ENCODE measurements around the gene EML6.
"Not testable (repeated sequence)": the region's sequence is repeated elsewhere in the genome, so short reads cannot be mapped to it uniquely, and the experiment has no call there.

EML6 gene

DNA sequence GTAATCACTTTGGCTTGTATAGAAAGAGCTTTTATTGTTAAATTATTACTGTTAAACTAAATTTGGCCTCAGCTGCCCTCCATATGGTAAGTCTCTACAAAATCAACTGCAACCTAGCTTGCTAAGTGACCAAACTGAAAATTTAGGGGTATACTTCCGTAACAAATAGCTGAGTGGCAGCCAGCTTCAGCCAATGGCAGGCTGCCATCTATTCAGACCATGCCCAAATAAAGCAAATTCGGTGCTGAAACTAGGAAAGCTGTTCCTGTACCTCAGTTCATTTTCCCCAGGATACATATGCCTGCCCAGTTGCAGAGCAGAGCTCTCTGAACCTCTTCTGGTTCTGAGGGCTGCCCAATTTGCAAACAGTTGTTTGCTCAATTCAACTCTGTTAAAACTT, 94.8 kb downstream of the EML6 start:
- H3K27me3 ChIP-seq (ENCODE audit: control insufficient read depth, insufficient read depth, low read length), result no peaks in the 10 kb centered on the region
- H3K36me3 ChIP-seq (ENCODE audit: control insufficient read depth, insufficient read depth, low read length), result no peaks in the 10 kb centered on the region
- H3K4me1 ChIP-seq (ENCODE audit: control insufficient read depth, insufficient read depth, low read length), result no peaks in the 10 kb centered on the region
- no peak overlapping the region for H3K27ac ChIP-seq (ENCODE audit: low read depth, low read length)
- no peak overlapping the region for H3K9ac ChIP-seq (ENCODE audit: low read length)
- H3K4me3 ChIP-seq (ENCODE audit: low read length), result no peak overlapping the region

DNA sequence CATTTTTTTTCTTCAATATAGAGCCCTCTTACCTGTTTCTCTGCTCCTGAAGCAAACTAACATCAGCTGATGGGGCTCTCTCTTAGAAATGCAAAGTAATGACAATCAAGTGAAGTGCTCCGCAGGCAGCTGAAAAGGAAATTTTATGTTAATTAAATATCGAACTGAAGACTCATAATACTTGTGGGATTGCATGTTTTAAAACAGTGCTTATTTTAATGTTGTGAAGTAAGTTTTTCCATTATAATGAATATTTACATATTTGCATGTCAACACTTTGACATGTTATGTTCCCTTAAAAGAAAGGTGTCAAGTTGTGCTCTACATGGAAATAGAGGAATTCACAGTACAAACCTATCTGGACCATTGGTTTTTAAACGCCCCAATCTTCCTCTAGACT, 97.1 kb downstream of the EML6 start:
- Histone ChIP-seq H3K4me1 (ENCODE audit: control insufficient read depth, insufficient read depth, low read length) (no peaks in the 10 kb centered on the region), H3K4me3 (ENCODE audit: low read length) (no peak overlapping the region), H3K9ac (ENCODE audit: low read length) (no peak overlapping the region), H3K27me3 (ENCODE audit: control insufficient read depth, insufficient read depth, low read length) (no peaks in the 10 kb centered on the region), H3K27ac (ENCODE audit: low read depth, low read length) (no peak overlapping the region), H3K36me3 (ENCODE audit: control insufficient read depth, insufficient read depth, low read length) (no peaks in the 10 kb centered on the region)

DNA sequence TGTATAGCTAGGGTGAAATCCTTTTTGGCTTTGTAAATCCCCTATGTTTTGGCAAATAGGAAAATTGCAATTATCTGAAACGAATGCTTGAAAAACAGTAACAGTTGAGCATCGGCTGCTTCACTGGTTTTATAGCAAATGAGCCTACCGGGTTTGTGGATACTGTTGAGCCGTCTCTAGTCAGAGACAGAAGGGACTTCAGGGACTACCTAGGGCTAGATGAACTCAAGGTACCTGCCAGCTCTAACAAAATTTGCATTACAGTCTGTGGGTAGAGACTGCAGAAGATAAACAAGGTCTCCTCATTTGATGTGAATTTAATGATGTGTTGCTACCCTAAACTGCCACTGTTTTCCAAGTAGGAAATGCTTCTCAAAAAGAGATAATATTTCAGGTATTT, 101.1 kb downstream of the EML6 start:
- Histone ChIP-seq H3K27me3 (ENCODE audit: control insufficient read depth, insufficient read depth, low read length) (no peaks in the 10 kb centered on the region), H3K9ac (ENCODE audit: low read length) (no peak overlapping the region), H3K27ac (ENCODE audit: low read depth, low read length) (no peak overlapping the region), H3K36me3 (ENCODE audit: control insufficient read depth, insufficient read depth, low read length) (no peaks in the 10 kb centered on the region), H3K4me3 (ENCODE audit: low read length) (no peak overlapping the region), H3K4me1 (ENCODE audit: control insufficient read depth, insufficient read depth, low read length) (no peaks in the 10 kb centered on the region)

DNA sequence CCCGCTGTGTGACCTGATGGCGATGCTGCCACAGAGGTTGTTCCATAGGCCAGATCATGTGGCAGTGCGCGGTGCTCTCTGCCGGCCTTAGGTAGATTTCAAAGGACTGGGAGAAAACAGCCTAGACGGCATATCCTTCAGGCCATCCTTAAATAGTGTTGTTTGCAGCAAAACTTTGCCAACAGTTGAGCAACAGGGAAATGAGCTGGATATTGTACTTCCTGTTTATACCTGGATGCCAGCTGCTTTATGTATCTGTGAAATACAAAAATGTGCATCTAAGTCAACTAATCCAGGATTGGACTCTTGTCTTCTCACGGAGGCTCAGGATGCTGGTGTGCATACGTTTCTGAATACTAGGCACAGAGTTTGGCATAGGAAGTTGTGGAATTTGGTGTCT, 107.1 kb downstream of the EML6 start:
- Histone ChIP-seq H3K27me3 (ENCODE audit: control insufficient read depth, insufficient read depth, low read length) (no peaks in the 10 kb centered on the region), H3K36me3 (ENCODE audit: control insufficient read depth, insufficient read depth, low read length) (no peaks in the 10 kb centered on the region), H3K4me3 (ENCODE audit: low read length) (no peak overlapping the region), H3K4me1 (ENCODE audit: control insufficient read depth, insufficient read depth, low read length) (no peaks in the 10 kb centered on the region), H3K27ac (ENCODE audit: low read depth, low read length) (no peak overlapping the region), H3K9ac (ENCODE audit: low read length) (no peak overlapping the region)

DNA sequence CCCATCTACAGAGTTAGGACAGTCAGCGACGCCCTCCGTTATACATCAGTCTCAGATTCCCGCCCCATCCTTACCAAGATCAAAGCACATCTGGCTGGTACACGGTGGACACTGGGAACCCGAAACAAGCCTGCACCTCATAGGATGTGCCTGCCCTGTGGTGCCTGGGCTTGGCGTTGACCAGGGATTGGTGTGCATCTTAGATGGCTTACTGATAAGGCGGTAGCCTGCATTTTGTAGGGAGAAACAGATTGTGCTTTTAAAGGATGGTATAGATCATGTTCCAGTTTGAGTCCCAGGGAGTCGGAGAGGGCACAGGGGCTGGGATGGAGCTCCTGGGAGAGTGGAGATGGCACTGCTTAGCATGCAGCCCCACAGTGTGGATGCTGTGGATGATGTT, 108.0 kb downstream of the EML6 start:
- H3K27me3 ChIP-seq (ENCODE audit: control insufficient read depth, insufficient read depth, low read length), result no peaks in the 10 kb centered on the region
- H3K9ac ChIP-seq (ENCODE audit: low read length), result no peak overlapping the region
- H3K4me3 ChIP-seq (ENCODE audit: low read length), result no peak overlapping the region
- no peaks in the 10 kb centered on the region for H3K36me3 ChIP-seq (ENCODE audit: control insufficient read depth, insufficient read depth, low read length)
- H3K4me1 ChIP-seq (ENCODE audit: control insufficient read depth, insufficient read depth, low read length), result no peaks in the 10 kb centered on the region
- no peak overlapping the region for H3K27ac ChIP-seq (ENCODE audit: low read depth, low read length)

DNA sequence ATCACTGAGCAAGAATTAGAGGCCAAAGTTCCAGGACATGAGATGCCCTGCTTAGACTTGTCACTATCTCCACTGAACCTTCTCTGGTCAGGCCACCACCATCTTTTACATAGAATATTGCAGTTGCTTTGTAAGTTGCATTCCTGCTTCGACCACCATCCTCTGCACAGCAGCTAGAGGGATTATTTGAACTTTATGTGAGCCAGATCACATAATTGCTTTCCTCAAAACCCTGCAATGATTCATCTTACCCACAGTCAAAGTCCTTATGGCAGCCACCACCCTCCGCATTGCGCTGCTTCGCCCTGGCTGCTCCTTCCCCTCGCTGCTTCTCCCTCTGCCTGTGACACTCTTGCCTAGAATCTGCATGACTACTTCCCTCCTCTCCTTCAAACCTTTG, 111.3 kb downstream of the EML6 start:
- no peaks in the 10 kb centered on the region for H3K27me3 ChIP-seq (ENCODE audit: control insufficient read depth, insufficient read depth, low read length)
- H3K27ac ChIP-seq (ENCODE audit: low read depth, low read length), result no peak overlapping the region
- no peak overlapping the region for H3K9ac ChIP-seq (ENCODE audit: low read length)
- H3K4me3 ChIP-seq (ENCODE audit: low read length), result no peak overlapping the region
- no peaks in the 10 kb centered on the region for H3K4me1 ChIP-seq (ENCODE audit: control insufficient read depth, insufficient read depth, low read length)
- no peaks in the 10 kb centered on the region for H3K36me3 ChIP-seq (ENCODE audit: control insufficient read depth, insufficient read depth, low read length)

DNA sequence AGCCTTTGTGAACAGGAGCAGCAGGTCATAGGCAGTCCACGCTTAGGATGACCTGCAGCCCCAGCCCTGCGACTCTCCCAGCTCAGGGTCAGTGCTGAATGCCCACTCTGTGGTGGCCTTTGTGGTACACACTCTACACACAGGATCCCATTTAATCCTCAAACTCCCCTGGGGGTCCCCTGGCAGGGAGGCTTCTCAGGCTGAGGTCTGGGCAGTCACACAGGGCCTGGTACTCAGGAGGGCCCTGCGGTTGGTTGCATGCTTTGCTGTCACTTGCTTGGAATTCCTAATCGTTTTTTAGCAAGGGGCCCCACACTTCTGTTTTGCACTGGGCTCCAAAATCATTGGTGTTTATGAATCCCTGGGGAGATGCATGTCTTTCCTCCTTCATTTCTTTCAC, 113.0 kb downstream of the EML6 start:
- no peaks in the 10 kb centered on the region for H3K36me3 ChIP-seq (ENCODE audit: control insufficient read depth, insufficient read depth, low read length)
- H3K4me1 ChIP-seq (ENCODE audit: control insufficient read depth, insufficient read depth, low read length), result no peaks in the 10 kb centered on the region
- H3K27ac ChIP-seq (ENCODE audit: low read depth, low read length), result no peak overlapping the region
- no peak overlapping the region for H3K9ac ChIP-seq (ENCODE audit: low read length)
- no peaks in the 10 kb centered on the region for H3K27me3 ChIP-seq (ENCODE audit: control insufficient read depth, insufficient read depth, low read length)
- H3K4me3 ChIP-seq (ENCODE audit: low read length), result no peak overlapping the region

DNA sequence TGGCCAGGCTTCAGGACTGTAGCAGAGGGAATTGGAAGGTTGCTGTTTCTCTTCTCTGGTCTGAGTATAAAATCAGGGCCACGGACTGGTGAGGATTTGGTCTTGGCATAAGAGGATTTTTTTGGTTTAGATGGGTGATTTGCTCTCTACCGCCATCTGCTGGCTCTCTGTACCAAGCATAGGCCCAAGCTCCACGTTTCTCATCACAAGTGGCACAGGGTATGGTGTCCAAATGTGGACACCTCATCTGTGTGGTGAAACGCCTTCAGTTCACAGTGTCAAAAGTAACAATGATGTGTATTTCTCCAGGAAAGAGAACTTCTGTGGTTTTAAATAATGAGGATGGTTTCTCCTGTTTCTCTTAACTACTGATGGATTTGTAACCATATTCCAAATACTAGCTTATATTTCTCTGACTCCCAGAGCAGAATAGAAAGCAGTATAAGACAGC, 115.1 kb downstream of the EML6 start:
- Histone ChIP-seq H3K36me3 (ENCODE audit: control insufficient read depth, insufficient read depth, low read length) (no peaks in the 10 kb centered on the region), H3K9ac (ENCODE audit: low read length) (no peak overlapping the region), H3K4me1 (ENCODE audit: control insufficient read depth, insufficient read depth, low read length) (no peaks in the 10 kb centered on the region), H3K27ac (ENCODE audit: low read depth, low read length) (no peak overlapping the region), H3K4me3 (ENCODE audit: low read length) (no peak overlapping the region), H3K27me3 (ENCODE audit: control insufficient read depth, insufficient read depth, low read length) (no peaks in the 10 kb centered on the region)

DNA sequence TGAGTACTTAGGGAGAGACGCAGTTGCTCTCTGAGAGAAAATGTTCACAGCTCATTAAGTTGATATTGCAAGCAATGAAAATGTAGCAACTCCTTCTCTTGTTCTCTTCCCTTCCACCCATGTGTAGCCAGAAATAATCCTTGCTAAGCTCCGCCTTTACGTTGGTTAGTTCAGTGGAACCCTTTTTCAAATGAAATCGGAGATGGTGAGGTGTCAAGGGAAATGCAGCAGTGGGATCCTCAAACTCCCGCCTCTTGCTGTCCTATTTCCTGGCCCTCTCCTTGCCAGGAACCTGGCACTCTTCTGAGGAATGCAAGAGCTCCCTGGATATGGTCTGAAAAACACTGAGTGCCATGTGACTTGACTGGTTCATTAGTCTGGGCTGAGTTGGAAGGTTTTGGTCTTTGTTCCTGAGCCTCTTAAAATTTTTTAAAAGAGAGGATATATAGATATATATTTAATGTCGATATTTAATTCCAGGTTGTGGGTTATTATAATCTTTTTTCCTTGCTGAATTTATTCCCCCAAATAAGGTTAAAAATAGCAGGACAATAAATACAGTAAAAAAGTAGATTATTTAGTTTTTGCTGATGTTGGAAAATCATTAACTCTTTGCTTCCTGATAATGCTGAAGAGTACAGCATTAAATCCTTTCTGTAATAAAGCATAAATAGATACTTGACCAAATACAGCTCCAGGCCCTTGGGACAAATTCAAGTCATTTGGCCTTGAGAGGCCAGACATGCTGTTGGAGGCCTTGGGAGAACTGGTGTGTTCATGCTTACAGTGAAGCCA, 116.2 kb downstream of the EML6 start:
- Histone ChIP-seq H3K36me3 (ENCODE audit: control insufficient read depth, insufficient read depth, low read length) (no peaks in the 10 kb centered on the region), H3K4me3 (ENCODE audit: low read length) (no peak overlapping the region), H3K4me1 (ENCODE audit: control insufficient read depth, insufficient read depth, low read length) (no peaks in the 10 kb centered on the region), H3K9ac (ENCODE audit: low read length) (no peak overlapping the region), H3K27ac (ENCODE audit: low read depth, low read length) (no peak overlapping the region), H3K27me3 (ENCODE audit: control insufficient read depth, insufficient read depth, low read length) (no peaks in the 10 kb centered on the region)

DNA sequence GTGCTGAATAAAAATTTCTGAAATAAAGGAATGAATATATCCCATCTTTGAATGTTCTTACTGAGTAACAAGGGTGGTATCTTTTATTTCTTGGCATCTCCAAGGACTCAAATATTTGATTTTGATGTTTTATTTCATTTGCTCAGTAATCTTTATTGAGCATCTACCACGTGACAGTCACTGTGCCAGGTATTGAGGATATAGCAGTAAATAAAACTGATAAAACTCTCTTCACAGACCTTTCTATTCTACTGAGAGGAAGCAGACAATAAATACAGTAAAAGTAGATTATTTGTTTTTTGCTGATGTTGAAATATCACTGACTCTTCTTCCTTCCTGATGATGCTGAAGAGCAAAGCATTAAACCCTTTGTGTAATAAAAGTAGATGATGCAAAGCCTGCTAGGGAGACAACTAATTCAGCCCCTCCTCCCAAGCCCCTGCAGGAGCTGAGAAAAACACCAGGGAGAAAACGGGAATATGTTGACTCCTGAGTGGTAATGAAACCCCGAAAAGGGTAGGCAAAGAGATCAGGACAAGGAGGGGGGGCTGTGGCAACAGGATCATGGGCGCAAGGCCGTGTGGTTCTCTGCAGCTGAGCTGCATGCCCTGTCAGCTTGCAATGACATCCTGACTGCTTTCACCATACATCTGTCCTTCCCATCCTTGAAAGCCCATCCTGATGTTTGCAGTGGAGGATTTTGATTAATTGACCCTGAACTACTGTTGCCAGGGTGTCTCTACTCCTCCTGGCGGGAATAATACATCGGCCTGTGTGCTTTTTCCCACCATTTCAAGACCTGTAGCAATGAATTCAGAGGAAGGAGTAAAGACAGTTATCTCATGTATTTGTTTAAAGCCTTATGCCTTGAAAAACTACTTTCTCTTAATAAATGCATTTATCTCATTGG, 117.4 kb downstream of the EML6 start:
- Histone ChIP-seq H3K27ac (ENCODE audit: low read depth, low read length) (no peak overlapping the region), H3K9ac (ENCODE audit: low read length) (no peak overlapping the region), H3K27me3 (ENCODE audit: control insufficient read depth, insufficient read depth, low read length) (no peaks in the 10 kb centered on the region), H3K4me1 (ENCODE audit: control insufficient read depth, insufficient read depth, low read length) (no peaks in the 10 kb centered on the region), H3K36me3 (ENCODE audit: control insufficient read depth, insufficient read depth, low read length) (no peaks in the 10 kb centered on the region), H3K4me3 (ENCODE audit: low read length) (no peak overlapping the region)

DNA sequence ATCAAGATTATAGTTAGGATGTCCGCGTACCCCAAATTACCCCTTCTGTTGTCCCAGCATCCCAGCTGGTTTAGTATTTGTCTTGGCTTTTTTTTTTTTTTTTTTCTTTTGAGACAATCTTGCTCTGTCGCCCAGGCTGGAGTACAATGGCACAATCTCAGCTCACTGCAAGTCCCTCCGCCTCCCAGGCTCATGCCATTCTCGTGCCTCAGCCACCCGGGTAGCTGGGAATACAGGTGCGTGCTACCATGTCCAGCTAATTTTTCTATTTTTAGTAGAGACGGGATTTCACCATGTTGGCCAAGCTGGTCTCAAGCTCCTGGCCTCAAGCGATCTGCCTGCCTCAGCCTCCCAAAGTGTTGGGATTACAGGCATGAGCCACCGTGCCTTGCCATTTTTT, 118.0 kb downstream of the EML6 start:
- not testable (repeated sequence) for H3K36me3 ChIP-seq (ENCODE audit: control insufficient read depth, insufficient read depth, low read length); H3K9ac ChIP-seq (ENCODE audit: low read length); H3K27ac ChIP-seq (ENCODE audit: low read depth, low read length); H3K27me3 ChIP-seq (ENCODE audit: control insufficient read depth, insufficient read depth, low read length); H3K4me3 ChIP-seq (ENCODE audit: low read length); H3K4me1 ChIP-seq (ENCODE audit: control insufficient read depth, insufficient read depth, low read length)

DNA sequence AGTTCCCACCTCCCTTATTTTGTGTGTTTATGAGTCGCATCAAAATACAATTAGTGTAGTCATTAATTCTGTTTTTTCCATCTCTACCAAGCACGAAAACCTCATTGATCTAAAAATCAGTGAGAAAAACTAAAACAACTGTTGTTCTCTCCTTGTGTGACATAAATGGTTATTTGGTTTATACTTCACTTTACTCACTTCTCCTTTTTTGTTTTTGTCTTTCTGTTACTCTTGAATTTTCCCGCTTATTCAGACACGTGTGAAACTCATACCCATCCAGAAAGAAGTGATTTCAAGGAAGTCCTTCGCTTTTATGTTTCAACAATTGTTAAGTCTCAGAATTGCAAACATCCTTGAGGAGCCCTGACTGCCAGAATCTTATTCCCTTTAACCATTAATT, 121.6 kb downstream of the EML6 start:
- Histone ChIP-seq H3K9ac (ENCODE audit: low read length) (no peak overlapping the region), H3K27me3 (ENCODE audit: control insufficient read depth, insufficient read depth, low read length) (no peaks in the 10 kb centered on the region), H3K36me3 (ENCODE audit: control insufficient read depth, insufficient read depth, low read length) (no peaks in the 10 kb centered on the region), H3K27ac (ENCODE audit: low read depth, low read length) (no peak overlapping the region), H3K4me1 (ENCODE audit: control insufficient read depth, insufficient read depth, low read length) (no peaks in the 10 kb centered on the region), H3K4me3 (ENCODE audit: low read length) (no peak overlapping the region)
